GM12891 (cell line): Measurements from ENCODE around the gene TMPRSS11B.

Source experiments
- DNase-seq: peaks from one replicate; pipeline ENCODE4 v3.0.0; 2011; ENCODE audit warnings: low spot score; ENCODE audit not compliant: insufficient read length
- FAIRE-seq: peaks from 2 replicates; lab custom pipeline; 2011; peaks lifted over from hg19 to GRCh38; lab: Jason Lieb, UNC
- PAX5 ChIP-seq: IDR thresholded peaks from 2 replicates; pipeline ENCODE4 v1.6.1; 2011; ENCODE audit warnings: low read length, moderate library complexity, mild to moderate bottlenecking; ENCODE audit not compliant: insufficient read depth, severe bottlenecking
- POLR2A ChIP-seq: IDR thresholded peaks from 2 replicates; pipeline ENCODE4 v1.6.1; 2011; ENCODE audit warnings: low read depth, low read length, control low read depth
- POLR2AphosphoS5 ChIP-seq: IDR thresholded peaks from 2 replicates; pipeline ENCODE4 v1.6.1; 2011; ENCODE audit warnings: low read depth, low read length, control low read depth
- POU2F2 ChIP-seq: IDR thresholded peaks from 2 replicates; pipeline ENCODE4 v1.6.1; 2011; ENCODE audit warnings: low read depth, mild to moderate bottlenecking, control low read depth, low read length, moderate library complexity
- SPI1 ChIP-seq: IDR thresholded peaks from 2 replicates; pipeline ENCODE4 v1.6.1; 2011; ENCODE audit warnings: low read depth, low read length, control low read depth
- TAF1 ChIP-seq: IDR thresholded peaks from 2 replicates; pipeline ENCODE4 v1.6.1; 2011; ENCODE audit warnings: low read depth, low read length, control low read depth

The TMPRSS11B gene

GRCh38 chr4:68272380-68272779 lies 26.9 kb upstream of the TMPRSS11B start:
- no peak for TF ChIP-seq PAX5
- TF ChIP-seq POU2F2, result no peak
- no peak for DNase-seq
- FAIRE-seq, result no peak

GRCh38 chr4:68271851-68272357 lies 26.4 kb upstream of the TMPRSS11B start:
- DNase-seq, result peak; percentile 10
- no peak for TF ChIP-seq PAX5
- peak; percentile 35 for FAIRE-seq

- TF ChIP-seq POLR2A (no peak), POLR2AphosphoS5 (no peak), SPI1 (no peak), PAX5 (no peak), TAF1 (no peak), POU2F2 (no peak)
- FAIRE-seq (no peak), DNase-seq (no peak)
Measured at GRCh38 chr4:68267433-68267944, 22.0 kb upstream of the TMPRSS11B start.

- no peak for FAIRE-seq
- no peak for DNase-seq
- TF ChIP-seq SPI1, result no peak
- TF ChIP-seq POLR2AphosphoS5, result no peak
- TF ChIP-seq TAF1, result no peak
- TF ChIP-seq POLR2A, result no peak
- TF ChIP-seq PAX5, result no peak
- TF ChIP-seq POU2F2, result no peak
Measured at GRCh38 chr4:68264875-68265565, 19.5 kb upstream of the TMPRSS11B start.

- no peak for FAIRE-seq
- no peak for DNase-seq
- no peak for TF ChIP-seq SPI1
- TF ChIP-seq PAX5, result no peak
Measured at GRCh38 chr4:68259191-68259590, 13.7 kb upstream of the TMPRSS11B start.

GRCh38 chr4:68257719-68258118 lies 12.2 kb upstream of the TMPRSS11B start:
- FAIRE-seq, result no peak
- TF ChIP-seq POLR2A, result no peak
- no peak for TF ChIP-seq SPI1
- no peak for TF ChIP-seq POLR2AphosphoS5
- TF ChIP-seq TAF1, result no peak
- no peak for DNase-seq

GRCh38 chr4:68256284-68256683 lies 10.8 kb upstream of the TMPRSS11B start:
- TF ChIP-seq POLR2AphosphoS5 (no peak), PAX5 (no peak), POU2F2 (no peak), POLR2A (no peak), SPI1 (no peak), TAF1 (no peak)
- FAIRE-seq (no peak), DNase-seq (no peak)

- TF ChIP-seq TAF1 (no peak), POU2F2 (no peak), POLR2A (no peak), POLR2AphosphoS5 (no peak)
- DNase-seq, result no peak
- peak; percentile 52 for FAIRE-seq
Measured at GRCh38 chr4:68250151-68250930, 4.8 kb upstream of the TMPRSS11B start.

GRCh38 chr4:68249434-68249833 lies 3.9 kb upstream of the TMPRSS11B start:
- TF ChIP-seq POU2F2, result no peak
- TF ChIP-seq POLR2A, result no peak
- TF ChIP-seq SPI1, result peak; percentile 90
- TF ChIP-seq PAX5, result no peak
- TF ChIP-seq POLR2AphosphoS5, result no peak
- DNase-seq (no peak), FAIRE-seq (peak; percentile 74)

GRCh38 chr4:68240620-68241019 lies 4.9 kb downstream of the TMPRSS11B start:
- TF ChIP-seq POLR2AphosphoS5 (no peak), SPI1 (no peak), PAX5 (no peak), TAF1 (no peak), POU2F2 (no peak)
- FAIRE-seq, result no peak
- DNase-seq, result no peak
